CD4-positive, alpha-beta T cell (primary cell): ENCODE measurements around the gene CRIP2. TPM values are rescaled to one million over a fixed set of nuclear protein-coding genes. Genes with fewer than 3 reads are reported as not detected.

Experiments
- ATAC-seq: fragments of 200-7000 bp; cut with Tn5 transposase; one replicate; pipeline ENCODE4 v1.10.0; 2022; ENCODE audit warnings: mild to moderate bottlenecking; ENCODE audit not compliant: poor library complexity
- CTCF ChIA-PET: fragments of 350-600 bp; sonication (Branson Sonifier 250); formaldehyde crosslinking; loops from one replicate; lab custom pipeline; 2021; ENCODE audit warnings: antibody characterized with exemption, inconsistent platforms; lab: Charles Lee
- POLR2A ChIA-PET: fragments of 350-600 bp; sonication (Branson Sonifier 250); formaldehyde crosslinking; loops from one replicate; lab custom pipeline; 2021; ENCODE audit warnings: antibody characterized with exemption, inconsistent platforms; lab: Charles Lee
- DNase-seq, 14 experiments: peaks; one replicate each; pipeline ENCODE4 v3.0.0-alpha.2; 2013 to 2020; ENCODE audit warnings: mixed read lengths in 2 of 14
- H3K27ac ChIP-seq, 2 donors: one replicate each; pipeline versions ENCODE4 v1.5.1 to v1.7.0; 2013; ENCODE audit warnings: low read length in 2 of 2, low read depth in 1 of 2, mild to moderate bottlenecking in 1 of 2
- H3K27me3 ChIP-seq, 2 experiments: 1 replicate in 1 of 2; 2 replicates in 1 of 2; pipeline versions ENCODE4 v1.6.1 to v1.7.0; 2013; ENCODE audit warnings: low read length in 2 of 2, control low read depth in 1 of 2, mild to moderate bottlenecking in 1 of 2, moderate library complexity in 1 of 2; ENCODE audit not compliant: insufficient read depth in 2 of 2, control insufficient read depth in 1 of 2
- H3K36me3 ChIP-seq: one replicate; pipeline ENCODE4 v1.6.1; 2013; ENCODE audit warnings: low read length, control low read depth; ENCODE audit not compliant: insufficient read depth
- H3K4me1 ChIP-seq: one replicate; pipeline ENCODE4 v1.6.1; 2013; ENCODE audit warnings: low read length, control low read depth; ENCODE audit not compliant: insufficient read depth
- H3K4me3 ChIP-seq: one replicate; pipeline ENCODE4 v1.5.1; 2013; ENCODE audit warnings: mild to moderate bottlenecking, low read length, moderate library complexity
- H3K9me3 ChIP-seq, 2 experiments: 1 replicate in 1 of 2; 2 replicates in 1 of 2; pipeline versions ENCODE4 v1.6.1 to v1.7.0; 2013; ENCODE audit warnings: low read length in 2 of 2, mild to moderate bottlenecking in 2 of 2, control low read depth in 1 of 2, moderate library complexity in 1 of 2; ENCODE audit not compliant: control insufficient read depth in 1 of 2, insufficient read depth in 1 of 2
- H3K27ac Mint-ChIP-seq: one replicate; pipeline ENCODE4 v1.8.0; 2020; ENCODE audit warnings: mixed read lengths
- H3K27me3 Mint-ChIP-seq: one replicate; pipeline ENCODE4 v1.8.0; 2021; ENCODE audit warnings: mixed read lengths
- H3K36me3 Mint-ChIP-seq: one replicate; pipeline ENCODE4 v1.8.0; 2021; ENCODE audit warnings: low read depth, mixed read lengths
- H3K4me1 Mint-ChIP-seq: one replicate; pipeline ENCODE4 v1.8.0; 2021; ENCODE audit warnings: low read depth, mixed read lengths
- H3K4me3 Mint-ChIP-seq: one replicate; pipeline ENCODE4 v1.8.0; 2020; ENCODE audit warnings: mild to moderate bottlenecking, mixed read lengths
- H3K9me3 Mint-ChIP-seq: one replicate; pipeline ENCODE4 v1.8.0; 2020; ENCODE audit warnings: mixed read lengths
- intact Hi-C, 2 experiments: fragments of 100-400 bp; cut with DNase I in 1 of 2; cut with micrococcal nuclease in 1 of 2; formaldehyde crosslinking; loops; one replicate each; pipeline versions ENCODE4 v1.15.1 to v1.9.0; 2023 to 2025; cut with DNase I, micrococcal nuclease
- total RNA-seq, 174 experiments: library from RNA in 2 of 174; stranded (reverse) in 2 of 174; gene quantifications; one replicate each; pipeline ENCODE4 v1.2.3 and lab custom pipeline; 2021 to 2026
- TF ChIP-seq, protein P1 (sequence below): fragments of 200-600 bp; IDR thresholded peaks from one replicate; pipeline ENCODE4 v1.8.0; 2022; ENCODE audit warnings: antibody characterized with exemption, mild to moderate bottlenecking

Gene CRIP2
- total RNA-seq, 2 experiments from 2014 or later: 62.5 to 68.3 TPM

DNA sequence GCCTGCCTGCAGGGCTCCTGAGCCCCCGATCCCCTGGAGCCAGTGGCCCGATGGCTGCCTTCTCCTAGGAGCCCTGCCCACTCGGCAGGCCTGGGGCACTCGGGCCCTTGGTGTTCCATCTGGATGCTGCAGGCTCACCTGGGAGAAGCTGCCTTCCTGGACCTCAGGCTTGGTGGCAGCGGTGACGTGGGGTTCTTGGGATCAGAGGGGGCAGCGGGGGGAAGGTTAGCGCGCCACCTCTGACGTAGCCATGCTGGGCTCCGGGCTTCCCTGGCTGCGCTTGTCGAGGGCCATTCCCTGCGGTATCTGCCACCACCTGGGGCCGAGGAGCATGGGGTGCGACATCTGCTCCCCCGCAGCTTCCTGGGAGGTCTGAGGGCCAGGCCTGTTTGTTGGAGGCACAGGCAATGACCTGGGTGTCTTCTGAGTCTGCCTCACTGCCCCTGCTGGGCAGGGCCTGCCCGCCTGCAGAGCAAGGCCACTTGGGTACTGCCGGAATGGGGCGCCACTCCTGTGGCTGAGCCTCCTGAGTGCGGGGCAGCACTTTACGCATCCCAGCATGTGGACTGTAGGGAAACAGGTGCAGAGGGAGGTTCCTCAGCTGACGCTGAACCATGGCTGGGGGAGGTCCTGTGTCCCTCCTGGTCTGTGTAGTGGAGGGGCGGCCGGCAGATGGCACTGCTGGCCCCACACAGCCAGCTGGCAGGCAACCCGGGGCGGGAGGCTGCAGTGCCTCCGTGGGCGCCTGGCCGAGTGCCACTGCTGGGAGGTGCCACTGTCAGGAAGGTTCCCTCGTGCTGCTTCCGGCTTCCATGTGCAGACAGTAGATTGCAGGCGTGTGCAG, 34.7 kb upstream of the CRIP2 start:
- peaks cover 8% of the 10 kb centered on the region for H3K36me3 ChIP-seq
- intact Hi-C loops: no loop called here
- ATAC-seq: no peak
- H3K9me3 Mint-ChIP-seq: no peaks in the 10 kb centered on the region
- H3K27me3 ChIP-seq: no peaks in the 10 kb centered on the region
- TF ChIP-seq, protein P1, sequence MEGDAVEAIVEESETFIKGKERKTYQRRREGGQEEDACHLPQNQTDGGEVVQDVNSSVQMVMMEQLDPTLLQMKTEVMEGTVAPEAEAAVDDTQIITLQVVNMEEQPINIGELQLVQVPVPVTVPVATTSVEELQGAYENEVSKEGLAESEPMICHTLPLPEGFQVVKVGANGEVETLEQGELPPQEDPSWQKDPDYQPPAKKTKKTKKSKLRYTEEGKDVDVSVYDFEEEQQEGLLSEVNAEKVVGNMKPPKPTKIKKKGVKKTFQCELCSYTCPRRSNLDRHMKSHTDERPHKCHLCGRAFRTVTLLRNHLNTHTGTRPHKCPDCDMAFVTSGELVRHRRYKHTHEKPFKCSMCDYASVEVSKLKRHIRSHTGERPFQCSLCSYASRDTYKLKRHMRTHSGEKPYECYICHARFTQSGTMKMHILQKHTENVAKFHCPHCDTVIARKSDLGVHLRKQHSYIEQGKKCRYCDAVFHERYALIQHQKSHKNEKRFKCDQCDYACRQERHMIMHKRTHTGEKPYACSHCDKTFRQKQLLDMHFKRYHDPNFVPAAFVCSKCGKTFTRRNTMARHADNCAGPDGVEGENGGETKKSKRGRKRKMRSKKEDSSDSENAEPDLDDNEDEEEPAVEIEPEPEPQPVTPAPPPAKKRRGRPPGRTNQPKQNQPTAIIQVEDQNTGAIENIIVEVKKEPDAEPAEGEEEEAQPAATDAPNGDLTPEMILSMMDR: no peak
- peaks cover 13% of the 10 kb centered on the region for H3K4me1 ChIP-seq
- no peaks in the 10 kb centered on the region for H3K9me3 ChIP-seq
- H3K27ac Mint-ChIP-seq: no peak overlapping the region
- no peak overlapping the region for H3K4me3 Mint-ChIP-seq
- peaks cover 9% of the 10 kb centered on the region for H3K36me3 Mint-ChIP-seq
- ChIA-PET POLR2A (no interaction called here), CTCF (no interaction called here)
- DNase-seq: no peak
- no peak overlapping the region for H3K27ac ChIP-seq
- H3K4me3 ChIP-seq: no peak overlapping the region
- no peaks in the 10 kb centered on the region for H3K27me3 Mint-ChIP-seq
- H3K4me1 Mint-ChIP-seq: peaks cover 13% of the 10 kb centered on the region

DNA sequence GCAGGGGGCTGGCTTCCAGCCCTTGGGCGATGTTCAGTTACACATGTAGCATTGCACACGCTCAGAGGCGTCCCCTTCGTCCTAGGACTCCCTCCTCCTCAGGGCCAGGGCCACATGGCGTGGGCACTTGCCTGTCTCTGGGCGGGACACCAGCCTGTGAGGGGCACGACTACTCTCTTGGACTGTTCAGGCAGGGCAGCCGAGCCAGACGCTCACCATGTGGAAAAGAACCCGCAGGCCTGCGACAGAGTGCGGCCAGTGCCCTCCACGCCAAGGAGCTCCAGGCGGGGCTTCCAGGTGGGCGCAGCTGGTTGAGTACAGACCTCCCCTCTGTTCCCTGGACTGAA, 34.1 kb upstream of the CRIP2 start:
- Histone ChIP-seq H3K4me3 (no peak overlapping the region), H3K4me1 (peaks cover 13% of the 10 kb centered on the region), H3K36me3 (peaks cover 8% of the 10 kb centered on the region), H3K9me3 (no peaks in the 10 kb centered on the region), H3K27ac (no peak overlapping the region), H3K27me3 (no peaks in the 10 kb centered on the region)
- Mint-ChIP-seq H3K9me3 (no peaks in the 10 kb centered on the region), H3K4me3 (no peak overlapping the region), H3K27me3 (no peaks in the 10 kb centered on the region), H3K4me1 (peaks cover 9% of the 10 kb centered on the region), H3K27ac (no peak overlapping the region), H3K36me3 (peaks cover 9% of the 10 kb centered on the region)
- ChIA-PET CTCF (no interaction called here), POLR2A (no interaction called here)
- TF ChIP-seq, protein P1: no peak
- ATAC-seq: no peak
- intact Hi-C loops: no loop called here
- no peak for DNase-seq

DNA sequence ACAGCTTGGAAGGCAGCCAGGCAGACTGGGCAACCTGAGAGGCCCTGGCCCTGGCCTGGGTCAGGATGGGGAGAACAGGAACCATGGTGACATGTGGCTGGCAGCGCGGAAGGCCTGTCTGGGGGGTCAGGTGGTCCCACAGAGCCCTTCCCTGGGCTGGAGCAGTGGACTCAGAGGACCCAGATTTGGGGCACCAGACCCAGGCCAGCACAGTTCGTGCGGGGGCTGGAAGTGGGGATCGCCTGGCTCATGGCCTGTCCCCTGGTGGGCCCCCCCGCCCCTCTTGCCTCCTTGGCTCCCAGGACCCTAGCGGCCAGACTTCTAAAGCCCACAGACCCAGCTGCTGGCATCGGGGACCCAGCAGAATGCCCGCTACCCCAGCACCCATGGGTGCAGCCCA, 33.6 kb upstream of the CRIP2 start:
- TF ChIP-seq, protein P1: no peak
- Histone ChIP-seq H3K4me3 (no peak overlapping the region), H3K9me3 (no peaks in the 10 kb centered on the region), H3K27ac (no peak overlapping the region), H3K4me1 (peaks cover 13% of the 10 kb centered on the region), H3K27me3 (no peaks in the 10 kb centered on the region), H3K36me3 (peaks cover 8% of the 10 kb centered on the region)
- Mint-ChIP-seq H3K4me1 (peaks cover 4% of the 10 kb centered on the region), H3K36me3 (peaks cover 9% of the 10 kb centered on the region), H3K4me3 (no peak overlapping the region), H3K9me3 (no peaks in the 10 kb centered on the region), H3K27ac (no peak overlapping the region), H3K27me3 (no peaks in the 10 kb centered on the region)
- intact Hi-C loops: no loop called here
- DNase-seq (no peak), ATAC-seq (no peak)
- CTCF ChIA-PET: no interaction called here
- POLR2A ChIA-PET: no interaction called here
